Thyroid gland (tissue), 4 donors: ENCODE measurements around the gene TEAD2.

ENCODE experiments used
- POLR2A ChIP-seq, 2 donors: fragments of 450-650 bp; IDR thresholded peaks; one replicate each; pipeline ENCODE4 v1.6.1; 2017; ENCODE audit warnings: antibody characterized with exemption in 2 of 2, mild to moderate bottlenecking in 2 of 2, moderate library complexity in 1 of 2
- TF ChIP-seq, protein P1 (sequence below), 6 experiments: fragments of 200-600 bp in 3 of 6; fragments of 450-650 bp in 3 of 6; sonication (generic) in 3 of 6; IDR thresholded peaks; one replicate each; pipeline ENCODE4 v1.5.1; 2016 to 2019; ENCODE audit warnings: antibody characterized with exemption in 6 of 6, mild to moderate bottlenecking in 2 of 6, inconsistent platforms in 1 of 6, moderate library complexity in 1 of 6

DNA sequence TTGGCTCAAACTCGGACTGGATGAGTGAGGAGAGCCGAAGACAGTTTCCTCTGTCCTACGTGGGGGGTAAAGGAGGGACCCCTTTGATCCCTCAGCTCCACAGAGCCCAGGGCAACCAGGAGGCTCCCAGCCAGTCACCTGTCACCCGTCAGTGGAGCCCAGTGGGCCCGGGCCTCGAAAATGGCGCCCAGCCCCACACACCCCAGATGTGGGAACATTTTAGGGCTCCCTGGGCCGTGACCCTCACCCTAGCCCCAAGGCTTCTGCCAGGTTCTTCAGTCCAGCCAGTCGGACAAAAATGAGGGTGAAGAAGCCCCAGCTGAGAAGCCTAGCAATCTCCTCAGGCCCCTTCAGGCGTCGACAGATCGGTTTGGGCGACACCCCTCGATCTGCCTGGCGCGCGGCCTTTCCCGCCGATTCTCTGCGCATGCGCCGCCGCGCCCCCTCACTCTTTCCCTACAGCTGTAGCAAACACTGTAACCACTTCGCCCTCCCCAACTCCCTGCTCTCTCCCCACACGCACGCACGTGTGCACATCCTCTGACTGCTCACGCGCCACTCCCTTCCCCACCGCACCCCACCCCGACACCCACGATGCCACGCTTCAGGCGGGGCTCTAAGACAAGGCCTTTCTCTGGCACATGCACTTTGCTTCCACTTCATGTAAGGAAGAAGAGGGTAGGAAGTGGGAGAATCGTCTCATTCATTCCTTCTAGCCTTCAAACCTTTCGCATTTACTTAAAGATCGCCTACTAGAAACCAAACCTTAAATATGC is 37.2 kb downstream of the TEAD2 start, which contains the start of gene SLC6A16:
- no peak for TF ChIP-seq POLR2A (IDR thresholded peaks at IDR 0.05)
- TF ChIP-seq, protein P1, sequence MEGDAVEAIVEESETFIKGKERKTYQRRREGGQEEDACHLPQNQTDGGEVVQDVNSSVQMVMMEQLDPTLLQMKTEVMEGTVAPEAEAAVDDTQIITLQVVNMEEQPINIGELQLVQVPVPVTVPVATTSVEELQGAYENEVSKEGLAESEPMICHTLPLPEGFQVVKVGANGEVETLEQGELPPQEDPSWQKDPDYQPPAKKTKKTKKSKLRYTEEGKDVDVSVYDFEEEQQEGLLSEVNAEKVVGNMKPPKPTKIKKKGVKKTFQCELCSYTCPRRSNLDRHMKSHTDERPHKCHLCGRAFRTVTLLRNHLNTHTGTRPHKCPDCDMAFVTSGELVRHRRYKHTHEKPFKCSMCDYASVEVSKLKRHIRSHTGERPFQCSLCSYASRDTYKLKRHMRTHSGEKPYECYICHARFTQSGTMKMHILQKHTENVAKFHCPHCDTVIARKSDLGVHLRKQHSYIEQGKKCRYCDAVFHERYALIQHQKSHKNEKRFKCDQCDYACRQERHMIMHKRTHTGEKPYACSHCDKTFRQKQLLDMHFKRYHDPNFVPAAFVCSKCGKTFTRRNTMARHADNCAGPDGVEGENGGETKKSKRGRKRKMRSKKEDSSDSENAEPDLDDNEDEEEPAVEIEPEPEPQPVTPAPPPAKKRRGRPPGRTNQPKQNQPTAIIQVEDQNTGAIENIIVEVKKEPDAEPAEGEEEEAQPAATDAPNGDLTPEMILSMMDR (IDR thresholded peaks at IDR 0.05): no peak
